Neural cell (in vitro differentiated cells): ENCODE measurements around the gene CTSH. TPM values are rescaled to one million over a fixed set of nuclear protein-coding genes. Genes with fewer than 3 reads are reported as not detected.
A peak's percentile ranks its signal among the peaks of the same experiment; 100 is the strongest.

Experiments used
- H2AFZ ChIP-seq: fragments of 200-600, 300-800 bp; sonication (generic), shearing (Covaris generic); 2 replicates; pipeline ENCODE4 v1.6.0; 2014; ENCODE audit warnings: low read depth, mild to moderate bottlenecking, antibody characterized with exemption, low read length, moderate library complexity
- H3F3A ChIP-seq: fragments of 200-600 bp; shearing (Covaris generic); 2 replicates; pipeline ENCODE4 v1.6.1; 2016; ENCODE audit warnings: mild to moderate bottlenecking, moderate library complexity, mixed read lengths, antibody characterized with exemption, low read length; ENCODE audit not compliant: insufficient read depth, poor library complexity, severe bottlenecking
- H3K27ac ChIP-seq: fragments of 200-600, 300-800 bp; sonication (generic), shearing (Covaris generic); 2 replicates; pipeline ENCODE4 v1.5.1; 2014; ENCODE audit warnings: mild to moderate bottlenecking, low read length, moderate library complexity
- H3K27me3 ChIP-seq: fragments of 300-800, 200-600 bp; sonication (generic), shearing (Covaris generic); 2 replicates; pipeline ENCODE4 v1.6.0; 2014; ENCODE audit warnings: mild to moderate bottlenecking, low read depth, low read length, moderate library complexity; ENCODE audit not compliant: insufficient read depth
- H3K36me3 ChIP-seq: fragments of 300-800, 200-600 bp; sonication (generic), shearing (Covaris generic); 2 replicates; pipeline ENCODE4 v1.5.1; 2014; ENCODE audit warnings: mild to moderate bottlenecking, antibody characterized with exemption, low read length, moderate library complexity; ENCODE audit not compliant: insufficient read depth
- H3K4me2 ChIP-seq: fragments of 300-800, 200-600 bp; sonication (generic), shearing (Covaris generic); 2 replicates; pipeline ENCODE4 v1.6.0; 2014; ENCODE audit warnings: mild to moderate bottlenecking, low read length
- H3K4me3 ChIP-seq: fragments of 300-800, 200-600 bp; sonication (generic), shearing (Covaris generic); 2 replicates; pipeline ENCODE4 v1.5.1; 2014; ENCODE audit warnings: mild to moderate bottlenecking, low read length, moderate library complexity
- H3K79me2 ChIP-seq: fragments of 200-600 bp; shearing (Covaris generic); replicated peaks from 2 replicates; pipeline ENCODE4 v1.6.0; 2014; ENCODE audit warnings: mild to moderate bottlenecking, low read length, moderate library complexity; ENCODE audit not compliant: insufficient read depth
- H3K9ac ChIP-seq: fragments of 300-800, 200-600 bp; sonication (generic), shearing (Covaris generic); 2 replicates; pipeline ENCODE4 v1.6.1; 2016; ENCODE audit warnings: mild to moderate bottlenecking, low read length, mixed read lengths
- H3K9me2 ChIP-seq: fragments of 200-600 bp; shearing (Covaris generic); 2 replicates; pipeline ENCODE4 v1.6.1; 2016; ENCODE audit warnings: mild to moderate bottlenecking, low read length, mixed read lengths; ENCODE audit not compliant: insufficient read depth
- H3K9me3 ChIP-seq: fragments of 200-600, 300-800 bp; sonication (generic), shearing (Covaris generic); 2 replicates; pipeline ENCODE4 v1.6.1; 2016; ENCODE audit warnings: mild to moderate bottlenecking, mixed run types, low read length, moderate library complexity, mixed read lengths
- H4K20me1 ChIP-seq: fragments of 200-600 bp; shearing (Covaris generic); 2 replicates; pipeline ENCODE4 v1.6.1; 2016; ENCODE audit warnings: mild to moderate bottlenecking, mixed run types; ENCODE audit not compliant: insufficient read depth
- CTCF ChIP-seq: fragments of 450-650 bp; IDR thresholded peaks from 2 replicates; pipeline ENCODE4 v1.5.1; 2014; ENCODE audit warnings: antibody characterized with exemption, mild to moderate bottlenecking, moderate library complexity; ENCODE audit not compliant: poor library complexity, severe bottlenecking
- EP300 ChIP-seq: fragments of 450-650 bp; conservative IDR thresholded peaks from 2 replicates; pipeline ENCODE4 v1.6.1; 2014; ENCODE audit warnings: antibody characterized with exemption, mild to moderate bottlenecking, moderate library complexity; ENCODE audit not compliant: poor library complexity, severe bottlenecking
- EZH2 ChIP-seq: fragments of 200-600, 300-800 bp; shearing (Covaris generic), sonication (generic); IDR thresholded peaks from 2 replicates; pipeline ENCODE4 v1.6.1; 2014; ENCODE audit warnings: antibody characterized with exemption, low read length, borderline replicate concordance, mild to moderate bottlenecking; ENCODE audit not compliant: insufficient read depth, poor library complexity, severe bottlenecking
- MXI1 ChIP-seq: fragments of 450-650 bp; conservative IDR thresholded peaks from 2 replicates; pipeline ENCODE4 v1.6.1; 2014; ENCODE audit warnings: antibody characterized with exemption, mild to moderate bottlenecking; ENCODE audit not compliant: poor library complexity, severe bottlenecking
- POLR2AphosphoS5 ChIP-seq: IDR thresholded peaks from 2 replicates; pipeline ENCODE4 v1.6.1; 2012
- RAD21 ChIP-seq: fragments of 450-650 bp; conservative IDR thresholded peaks from 2 replicates; pipeline ENCODE4 v1.6.1; 2014; ENCODE audit warnings: antibody characterized with exemption, mild to moderate bottlenecking, moderate library complexity
- REST ChIP-seq: IDR thresholded peaks from 2 replicates; pipeline ENCODE4 v1.6.1; 2012; ENCODE audit warnings: borderline replicate concordance
- SMC3 ChIP-seq: fragments of 450-650 bp; conservative IDR thresholded peaks from 2 replicates; pipeline ENCODE4 v1.6.1; 2014; ENCODE audit warnings: antibody characterized with exemption, mild to moderate bottlenecking, moderate library complexity; ENCODE audit not compliant: poor library complexity
- TAF1 ChIP-seq: IDR thresholded peaks from 2 replicates; pipeline ENCODE4 v1.6.1; 2012; ENCODE audit warnings: low read depth
- polyA plus RNA-seq: library from polyadenylated mRNA; depleted of rRNA; stranded (reverse); fragments of >200 nt; gene quantifications from 2 replicates; pipeline ENCODE4 v1.2.3, GENCODE V29; 2014

CTSH gene
- polyA plus RNA-seq, 1 donor from 2014 or later, result 3.3 TPM

- Histone ChIP-seq H3K4me2 (no peak overlapping the region), H2AFZ (no peak overlapping the region), H4K20me1 (peaks cover 7% of the 10 kb centered on the region)
These were observed 32.5 kb downstream of the CTSH start for GRCh38 chr15:78912316-78912715.

GRCh38 chr15:78910271-78910670 is 34.6 kb downstream of the CTSH start:
- peaks cover 7% of the 10 kb centered on the region for H4K20me1 ChIP-seq
- no peaks in the 10 kb centered on the region for H3K9me3 ChIP-seq
- no peaks in the 10 kb centered on the region for H3K9me2 ChIP-seq
- no peak overlapping the region for H3K4me2 ChIP-seq
- H2AFZ ChIP-seq, result no peak overlapping the region
- H3K79me2 ChIP-seq, result peaks cover 5% of the 10 kb centered on the region
- H3K4me3 ChIP-seq, result no peak overlapping the region
- H3K36me3 ChIP-seq, result no peaks in the 10 kb centered on the region
- TF ChIP-seq TAF1 (no peak), EP300 (no peak), REST (no peak), RAD21 (no peak), EZH2 (no peak), CTCF (no peak), MXI1 (no peak)
- no peaks in the 10 kb centered on the region for H3F3A ChIP-seq
- H3K27ac ChIP-seq, result no peak overlapping the region
- no peaks in the 10 kb centered on the region for H3K27me3 ChIP-seq
- no peak overlapping the region for H3K9ac ChIP-seq

More at GRCh38 chr15:78912316-78912715, 32.5 kb downstream of the CTSH start:
- Histone ChIP-seq H3K27ac (no peak overlapping the region), H3K4me3 (no peak overlapping the region), H3K9me3 (no peaks in the 10 kb centered on the region), H3K9ac (no peak overlapping the region), H3K79me2 (no peaks in the 10 kb centered on the region), H3F3A (no peaks in the 10 kb centered on the region), H3K27me3 (no peaks in the 10 kb centered on the region), H3K9me2 (no peaks in the 10 kb centered on the region), H3K36me3 (no peaks in the 10 kb centered on the region)
- TF ChIP-seq TAF1 (no peak), EP300 (no peak), EZH2 (no peak)

- no peaks in the 10 kb centered on the region for H3K27me3 ChIP-seq
- H3K27ac ChIP-seq, result no peak overlapping the region
- H3K9ac ChIP-seq, result no peak overlapping the region
- no peak overlapping the region for H3K4me2 ChIP-seq
- H3K79me2 ChIP-seq, result peaks cover 5% of the 10 kb centered on the region
- peaks cover 7% of the 10 kb centered on the region for H4K20me1 ChIP-seq
- H3K9me3 ChIP-seq, result no peaks in the 10 kb centered on the region
- H3K4me3 ChIP-seq, result no peak overlapping the region
- H3F3A ChIP-seq, result no peaks in the 10 kb centered on the region
- no peaks in the 10 kb centered on the region for H3K36me3 ChIP-seq
- no peak overlapping the region for H2AFZ ChIP-seq
- peak; percentile 82 for TF ChIP-seq SMC3
- peak; percentile 82 for TF ChIP-seq CTCF
- TF ChIP-seq POLR2AphosphoS5, result peak; percentile 17
- TF ChIP-seq REST, result no peak
- TF ChIP-seq EP300, result no peak
- TF ChIP-seq TAF1, result no peak
- TF ChIP-seq RAD21, result peak; percentile 81
- H3K9me2 ChIP-seq, result no peaks in the 10 kb centered on the region
These were observed 35.0 kb downstream of the CTSH start for GRCh38 chr15:78909791-78910228.
